HCT116 (cell line): ENCODE data around the gene RASL10A.

Source experiments
- ATF3 ChIP-seq: IDR thresholded peaks from 2 replicates; pipeline ENCODE4 v1.6.1; 2012
- CTCF ChIP-seq, 3 experiments: fragments of 200-600 bp in 1 of 3; sonication (generic) in 1 of 3; IDR thresholded peaks in 2 of 3; conservative IDR thresholded peaks in 1 of 3; 2 replicates each; pipeline ENCODE4 v1.5.1; 2012 to 2017; ENCODE audit warnings: low read depth in 2 of 3, low read length in 2 of 3, antibody characterized with exemption in 1 of 3, borderline replicate concordance in 1 of 3, control low read depth in 1 of 3, mild to moderate bottlenecking in 1 of 3, mixed read lengths in 1 of 3, mixed run types in 1 of 3, moderate library complexity in 1 of 3; ENCODE audit not compliant: insufficient read depth in 1 of 3
- ELF1 ChIP-seq: IDR thresholded peaks from 2 replicates; pipeline ENCODE4 v1.6.1; 2012; ENCODE audit warnings: low read depth, borderline replicate concordance
- EZH2 ChIP-seq: fragments of 200-600 bp; sonication (generic); IDR thresholded peaks from 2 replicates; pipeline ENCODE4 v1.6.1; 2017; ENCODE audit warnings: antibody characterized with exemption, mixed run types
- POLR2A ChIP-seq: IDR thresholded peaks from 2 replicates; pipeline ENCODE4 v1.7.0; 2011; ENCODE audit warnings: borderline replicate concordance; ENCODE audit not compliant: insufficient read depth, insufficient read length; ENCODE audit errors: extremely low read depth
- POLR2AphosphoS5 ChIP-seq: IDR thresholded peaks from 2 replicates; pipeline ENCODE4 v1.6.1; 2011; ENCODE audit warnings: mild to moderate bottlenecking, low read depth, low read length, moderate library complexity
- SP1 ChIP-seq: IDR thresholded peaks from 2 replicates; pipeline ENCODE4 v1.6.1; 2012; ENCODE audit warnings: low read depth
- ZFX ChIP-seq: fragments of 450-650 bp; IDR thresholded peaks from 2 replicates; pipeline ENCODE4 v1.6.1; 2017

- TF ChIP-seq ATF3 (no peak), CTCF (IDR thresholded peaks at IDR 0.05 in 2 of 3, conservative IDR thresholded peaks at IDR 0.05 in 1 of 3; ENCODE audit: borderline replicate concordance in 1 of 3, insufficient read depth in 1 of 3, low read depth in 2 of 3, low read length in 2 of 3) (no peak), SP1 (no peak), EZH2 (no peak), ZFX (no peak), POLR2AphosphoS5 (no peak), POLR2A (no peak), ELF1 (no peak)
Observed at GRCh38 chr22:29299136-29299900, 16.2 kb downstream of the RASL10A start.
